ENCODE data around the gene VARS1.
"Not testable (repeated sequence)": the region's sequence is repeated elsewhere in the genome, so short reads cannot be mapped to it uniquely, and the experiment has no call there.

The VARS1 gene

DNA sequence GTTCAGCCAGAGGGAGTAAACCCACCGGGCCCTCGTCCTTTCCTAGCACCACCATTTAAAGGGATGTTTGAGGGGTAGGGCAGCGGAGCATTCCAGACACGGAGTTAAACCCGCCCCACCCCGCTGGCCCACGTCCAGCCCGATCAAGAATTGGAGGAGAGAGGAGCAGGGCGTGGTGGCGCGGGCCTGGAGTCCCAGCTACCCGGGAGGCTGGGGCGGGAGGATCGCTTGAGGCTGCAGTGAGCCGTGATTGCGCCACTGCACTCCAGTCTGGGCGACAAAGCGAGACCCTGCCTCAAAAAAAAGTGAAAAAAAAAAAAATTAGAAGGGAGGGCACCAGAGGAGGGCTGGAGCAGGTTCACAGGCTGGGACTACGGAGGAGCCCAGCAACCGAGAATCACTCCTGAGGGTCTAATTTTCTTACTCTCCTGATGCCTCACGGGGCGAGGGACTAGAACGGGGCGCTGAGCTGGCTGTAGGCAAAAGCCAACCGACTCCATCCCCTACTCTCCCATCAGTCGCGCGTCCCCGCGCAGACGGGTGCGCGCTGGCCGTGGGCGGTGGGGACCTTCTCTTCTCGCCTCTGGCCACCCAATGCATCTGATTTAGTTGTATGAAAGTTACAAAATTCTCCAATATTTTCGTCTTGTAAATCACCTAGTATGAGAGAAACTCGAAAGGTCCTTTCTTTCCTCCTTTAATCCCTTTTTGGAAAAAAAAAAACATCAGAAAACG lies 25.9 kb upstream of the VARS1 start:
- DNase-seq (ENCODE audit: low spot score) = no peak

- DNase-seq (ENCODE audit: low spot score) = not testable (repeated sequence)
Observed at GRCh38 chr6:31820399-31820798, 24.8 kb upstream of the VARS1 start.

DNA sequence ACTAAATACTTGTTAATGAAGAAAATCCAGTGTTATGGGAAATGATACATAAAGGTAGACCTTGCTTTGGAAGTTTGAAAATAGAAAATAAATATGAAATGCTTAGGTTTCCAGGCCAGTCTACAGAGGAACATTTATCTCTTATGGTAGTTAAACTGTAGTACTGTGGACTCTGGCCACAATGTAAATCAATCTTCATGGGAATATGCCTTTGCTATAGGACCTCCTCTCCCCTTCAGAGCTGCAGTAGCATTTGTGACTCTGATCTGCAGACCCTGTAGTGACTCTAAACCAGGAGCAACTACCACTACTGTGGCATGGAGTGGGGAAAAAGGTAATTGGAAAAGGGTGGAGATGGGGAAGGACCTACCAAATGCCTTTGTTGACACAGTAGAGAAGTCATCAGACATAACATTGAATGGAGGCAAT lies 24.3 kb upstream of the VARS1 start:
- no peak for DNase-seq (ENCODE audit: low spot score)

DNA sequence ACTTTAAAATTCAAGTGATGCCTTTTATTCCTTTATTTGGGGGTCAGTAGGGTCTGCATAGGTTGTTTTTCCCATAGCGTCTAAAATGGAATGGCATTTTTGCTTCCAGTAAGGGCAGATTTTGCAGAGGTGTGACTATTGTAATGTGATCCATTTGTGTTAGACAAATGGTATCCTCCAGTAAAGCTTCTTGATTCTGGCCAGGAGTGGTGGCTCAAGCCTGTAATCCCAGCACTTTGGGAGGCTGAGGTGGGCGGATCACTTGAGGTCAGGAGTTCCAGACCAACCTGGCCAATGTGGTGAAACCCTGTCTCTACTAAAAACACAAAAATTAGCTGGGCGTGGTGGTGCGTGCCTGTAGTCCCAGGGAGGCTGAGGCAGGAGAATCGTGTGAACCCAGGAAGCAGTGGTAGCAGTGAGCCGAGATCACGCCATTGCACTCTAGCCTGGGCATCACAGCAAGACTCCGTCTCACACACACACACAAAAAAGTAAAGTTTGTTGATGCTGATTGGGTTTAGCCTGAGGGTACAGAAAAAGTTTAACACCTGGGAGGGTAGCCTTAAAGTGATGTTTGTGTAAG lies 22.5 kb upstream of the VARS1 start:
- not testable (repeated sequence) for DNase-seq (ENCODE audit: low spot score)

GRCh38 chr6:31817133-31817928 lies 21.8 kb upstream of the VARS1 start:
- not testable (repeated sequence) for DNase-seq (ENCODE audit: low spot score)

DNA sequence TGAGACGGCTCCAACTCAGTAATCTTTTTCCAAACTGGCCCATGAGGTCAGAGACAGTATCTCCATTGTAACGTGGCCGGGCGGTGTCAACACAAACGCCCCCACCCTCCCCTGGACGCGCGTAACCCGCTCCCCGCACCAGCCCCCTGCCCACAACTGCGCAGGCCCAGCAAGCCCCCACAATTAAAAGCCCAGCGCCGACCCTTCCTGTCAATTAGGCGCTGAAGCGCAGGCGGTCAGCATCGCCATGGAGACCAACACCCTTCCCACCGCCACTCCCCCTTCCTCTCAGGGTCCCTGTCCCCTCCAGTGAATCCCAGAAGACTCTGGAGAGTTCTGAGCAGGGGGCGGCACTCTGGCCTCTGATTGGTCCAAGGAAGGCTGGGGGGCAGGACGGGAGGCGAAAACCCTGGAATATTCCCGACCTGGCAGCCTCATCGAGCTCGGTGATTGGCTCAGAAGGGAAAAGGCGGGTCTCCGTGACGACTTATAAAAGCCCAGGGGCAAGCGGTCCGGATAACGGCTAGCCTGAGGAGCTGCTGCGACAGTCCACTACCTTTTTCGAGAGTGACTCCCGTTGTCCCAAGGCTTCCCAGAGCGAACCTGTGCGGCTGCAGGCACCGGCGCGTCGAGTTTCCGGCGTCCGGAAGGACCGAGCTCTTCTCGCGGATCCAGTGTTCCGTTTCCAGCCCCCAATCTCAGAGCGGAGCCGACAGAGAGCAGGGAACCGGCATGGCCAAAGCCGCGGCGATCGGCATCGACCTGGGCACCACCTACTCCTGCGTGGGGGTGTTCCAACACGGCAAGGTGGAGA lies 19.7 kb upstream of the VARS1 start, which contains the start of the genes HSPA1A and HSPA1L:
Gene HSPA1A, plus strand, starts transcription at position 519 of the 814 bp plus-strand sequence. Its CDS starts 214 bp downstream, at position 733.
Gene HSPA1L, minus strand, starts transcription at position 259 of the 814 bp plus-strand sequence. CDS start 3,311 bp downstream, outside the sequence.
- peak; percentile 98 for DNase-seq (ENCODE audit: low spot score)

- peak; percentile 99 for DNase-seq (ENCODE audit: low spot score)
Observed at GRCh38 chr6:31814677-31815024, 19.1 kb upstream of the VARS1 start.

GRCh38 chr6:31813465-31813849 lies 17.9 kb upstream of the VARS1 start:
- DNase-seq (ENCODE audit: low spot score) = no peak

GRCh38 chr6:31811645-31812044 lies 16.1 kb upstream of the VARS1 start:
- DNase-seq (ENCODE audit: low spot score) = no peak

- not testable (repeated sequence) for DNase-seq (ENCODE audit: low spot score)
Observed at GRCh38 chr6:31808599-31808998, 13.0 kb upstream of the VARS1 start.

GRCh38 chr6:31806470-31807272 lies 11.1 kb upstream of the VARS1 start, which contains the start of gene LSM2:
Gene LSM2 (minus strand): TSS chr6:31806966. CDS start chr6:31806757, 209 bp downstream.
- DNase-seq (ENCODE audit: low spot score) = peak; percentile 100

- no peak for DNase-seq (ENCODE audit: low spot score)
Observed at GRCh38 chr6:31805939-31806469, 10.5 kb upstream of the VARS1 start.

DNA sequence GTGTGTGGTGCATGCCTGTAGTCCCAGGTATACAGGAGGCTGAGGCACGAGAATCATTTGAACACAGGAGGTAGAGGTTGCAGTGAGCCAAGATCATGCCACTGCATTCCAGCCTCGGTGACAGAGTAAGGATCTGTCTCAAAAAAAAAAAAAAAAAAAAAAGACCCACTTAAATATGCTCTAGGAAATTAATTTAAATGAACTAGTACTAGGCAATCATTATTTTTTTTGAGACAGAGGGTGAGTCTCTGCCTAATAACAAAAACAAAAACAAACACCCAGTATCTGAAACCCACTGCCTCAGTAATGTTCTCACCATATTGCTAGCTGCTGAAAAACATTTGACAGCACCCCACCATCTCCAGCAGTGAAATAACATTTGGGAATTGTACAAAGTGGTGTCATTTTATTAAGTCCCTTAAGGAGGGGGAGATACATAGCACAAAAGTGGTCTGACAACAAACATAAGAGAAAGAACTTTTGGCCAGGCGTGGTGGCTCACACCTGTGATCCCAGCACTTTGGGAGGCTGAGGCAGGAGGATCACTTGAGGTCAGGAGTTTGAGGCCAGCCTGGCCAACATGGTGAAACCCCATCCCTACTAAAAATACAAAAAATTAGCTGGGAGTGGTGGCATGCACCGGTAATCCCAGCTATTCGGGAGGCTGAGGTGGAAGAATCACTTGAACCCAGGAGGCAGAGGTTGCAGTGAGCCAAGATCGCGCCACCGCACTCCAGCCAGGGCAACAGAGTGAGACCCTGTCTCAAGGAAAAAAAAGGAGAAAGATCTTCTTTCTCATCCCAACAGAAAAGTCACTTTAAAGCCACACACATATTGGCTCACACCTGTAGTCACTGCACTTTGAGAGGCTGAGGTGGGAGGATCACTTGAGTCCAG lies 5.7 kb upstream of the VARS1 start:
- not testable (repeated sequence) for DNase-seq (ENCODE audit: low spot score)

DNA sequence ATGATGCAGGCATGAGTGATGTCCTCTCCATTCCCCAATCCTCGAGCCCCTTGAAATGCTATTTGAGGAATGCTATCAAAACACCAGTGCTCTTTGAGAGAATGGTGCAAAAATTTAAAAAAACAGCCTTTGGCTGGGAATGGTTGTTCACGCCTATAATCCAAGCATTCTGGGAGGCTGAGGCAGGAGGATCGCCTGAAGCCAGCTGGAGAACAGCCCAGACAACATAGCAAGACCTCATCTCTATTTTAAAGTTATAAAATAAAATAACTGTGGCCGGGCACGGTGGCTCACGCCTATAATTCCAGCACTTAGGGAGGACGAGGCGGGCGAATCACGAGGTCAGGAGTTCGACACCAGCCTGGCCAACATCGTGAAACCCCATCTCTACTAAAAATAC lies 4.2 kb upstream of the VARS1 start:
- DNase-seq (ENCODE audit: low spot score) = no peak

- no peak for DNase-seq (ENCODE audit: low spot score)
Observed at GRCh38 chr6:31797588-31797987, 2.0 kb upstream of the VARS1 start.

DNA sequence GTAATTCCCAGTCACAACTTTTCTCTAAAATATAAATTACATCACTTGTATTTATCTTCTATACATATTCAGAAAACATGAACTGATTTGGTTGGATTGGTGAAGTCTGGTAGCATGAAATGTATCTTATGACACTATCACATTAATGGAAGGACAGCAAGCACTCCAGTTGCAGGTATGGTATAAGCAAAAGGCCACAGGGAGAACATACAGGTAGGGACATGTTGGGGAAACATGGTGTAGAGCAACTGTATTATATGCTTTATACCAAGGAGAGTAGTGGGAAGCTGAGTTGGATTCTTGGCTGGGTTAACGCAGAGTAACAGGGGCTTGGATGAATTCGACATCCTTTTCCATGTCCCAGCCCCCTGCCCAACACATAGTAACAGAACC lies 1.4 kb upstream of the VARS1 start:
- no peak for DNase-seq (ENCODE audit: low spot score)

- peak; percentile 48 for DNase-seq (ENCODE audit: low spot score)
Observed at GRCh38 chr6:31794866-31795615, 511 bp downstream of the VARS1 start.

DNA sequence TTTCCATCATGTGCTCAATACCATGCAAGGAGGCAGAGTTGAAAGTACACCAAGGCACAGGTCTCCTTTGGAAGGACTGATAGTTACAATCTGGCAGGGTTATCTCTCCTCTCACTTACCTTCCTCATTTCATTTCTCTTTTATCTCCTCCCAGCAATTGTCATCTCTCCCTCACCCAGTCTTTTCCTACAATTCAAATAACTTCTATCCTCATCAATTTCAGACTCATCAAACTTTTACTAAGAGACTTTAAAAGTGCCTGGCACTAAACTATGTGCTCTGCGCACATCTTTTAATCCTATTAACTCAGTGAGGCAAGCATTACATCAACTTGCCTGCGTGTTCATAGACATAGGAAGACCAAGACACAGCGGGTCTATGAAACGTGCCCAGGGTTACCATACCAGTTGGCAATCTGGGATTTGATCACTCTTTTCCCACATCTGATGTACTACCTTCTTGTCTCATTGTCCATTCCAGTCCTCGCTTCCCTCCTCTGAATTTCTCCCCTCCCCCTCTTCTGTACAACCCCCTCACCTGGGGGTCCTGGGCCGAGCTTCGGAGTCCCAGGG lies 1.2 kb downstream of the VARS1 start:
- DNase-seq (ENCODE audit: low spot score) = no peak

DNA sequence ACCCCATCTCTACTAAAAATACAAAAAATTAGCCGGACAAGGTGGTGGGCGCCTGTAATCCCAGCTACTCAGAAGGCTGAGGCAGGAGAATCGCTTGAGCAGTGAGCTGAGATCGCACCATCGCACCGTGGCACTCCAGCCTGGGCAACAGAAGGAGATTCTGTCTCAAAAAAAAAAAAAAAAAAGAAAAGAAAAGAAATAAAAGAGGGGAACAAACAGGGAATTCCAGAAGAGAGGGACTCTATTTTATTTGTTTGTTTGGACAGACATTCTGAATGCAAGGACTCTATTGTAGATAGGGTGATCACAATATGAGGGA lies 1.7 kb downstream of the VARS1 start:
- DNase-seq (ENCODE audit: low spot score) = not testable (repeated sequence)

Measured in COLO829 (cell line).